Endodermal cell (in vitro differentiated cells): ENCODE data around the gene CNTNAP1. TPM values are rescaled to one million over a fixed set of nuclear protein-coding genes. Genes with fewer than 3 reads are reported as not detected.

Experiments
- DNase-seq: peaks from one replicate; pipeline ENCODE4 v3.0.0-alpha.2; 2017
- H3K27ac ChIP-seq: 2 replicates; pipeline ENCODE4 v1.5.1; 2013; ENCODE audit warnings: mild to moderate bottlenecking, low read depth, low read length, moderate library complexity
- H3K27me3 ChIP-seq: 2 replicates; pipeline ENCODE4 v1.6.1; 2013; ENCODE audit warnings: mild to moderate bottlenecking, low read length, moderate library complexity; ENCODE audit not compliant: insufficient read depth, control insufficient read depth, poor library complexity, severe bottlenecking
- H3K36me3 ChIP-seq: 2 replicates; pipeline ENCODE4 v1.7.0; 2013; ENCODE audit warnings: mild to moderate bottlenecking, low read length, moderate library complexity; ENCODE audit not compliant: control insufficient read depth, insufficient read depth
- H3K4me1 ChIP-seq: one replicate; pipeline ENCODE4 v1.7.0; 2013; ENCODE audit warnings: low read length; ENCODE audit not compliant: control insufficient read depth, insufficient read depth
- H3K4me3 ChIP-seq: 2 replicates; pipeline ENCODE4 v1.5.1; 2013; ENCODE audit warnings: mild to moderate bottlenecking, low read length, moderate library complexity
- H3K9ac ChIP-seq: 2 replicates; pipeline ENCODE4 v1.6.1; 2013; ENCODE audit warnings: mild to moderate bottlenecking, low read length, moderate library complexity; ENCODE audit not compliant: poor library complexity, severe bottlenecking; ENCODE audit errors: extremely low read depth
- H3K9me3 ChIP-seq: 2 replicates; pipeline ENCODE4 v1.6.1; 2013; ENCODE audit warnings: mild to moderate bottlenecking, low read length, moderate library complexity; ENCODE audit not compliant: control insufficient read depth
- H3K27ac Mint-ChIP-seq: 2 replicates; pipeline ENCODE4 v1.8.0; 2020; ENCODE audit warnings: mixed read lengths
- H3K27me3 Mint-ChIP-seq: 2 replicates; pipeline ENCODE4 v1.8.0; 2021; ENCODE audit warnings: mild to moderate bottlenecking, mixed read lengths; ENCODE audit not compliant: insufficient read depth
- H3K36me3 Mint-ChIP-seq: 2 replicates; pipeline ENCODE4 v1.8.0; 2020; ENCODE audit warnings: low read depth, mixed read lengths
- H3K4me1 Mint-ChIP-seq: 2 replicates; pipeline ENCODE4 v1.8.0; 2020; ENCODE audit warnings: mixed read lengths
- H3K4me3 Mint-ChIP-seq: 2 replicates; pipeline ENCODE4 v1.8.0; 2020; ENCODE audit warnings: mild to moderate bottlenecking, moderate library complexity, mixed read lengths
- H3K9me3 Mint-ChIP-seq: 2 replicates; pipeline ENCODE4 v1.8.0; 2020; ENCODE audit warnings: mild to moderate bottlenecking, mixed read lengths
- CTCF ChIP-seq: fragments of 200-600 bp; sonication (generic); conservative IDR thresholded peaks from 2 replicates; pipeline ENCODE4 v1.5.0; 2021; ENCODE audit warnings: antibody characterized with exemption, mild to moderate bottlenecking
- WGBS, 2 experiments: methylation state at CpG; one replicate each; pipeline versions ENCODE4 v1.1.5 to v1.1.7; 2013; ENCODE audit warnings: missing lambda C conversion rate in 2 of 2, mixed read lengths in 1 of 2; ENCODE audit not compliant: insufficient coverage in 1 of 2, insufficient read length in 1 of 2; 5-methylcytosine and 5-hydroxymethylcytosine counted together
- total RNA-seq, 2 donors: library from RNA; stranded (reverse); fragmentation: NEBNext Ultra II Directional in 1 of 2; extraction: Animal tissue kit (Norgen Biotek cat#: 25700) in 1 of 2; gene quantifications; 2 replicates in 1 of 2; 3 replicates in 1 of 2; pipeline ENCODE4 v1.2.1, GENCODE V29; 2021

Gene CNTNAP1
- total RNA-seq, 2 donors from 2014 or later, result 9.9 to 18.9 TPM

DNA sequence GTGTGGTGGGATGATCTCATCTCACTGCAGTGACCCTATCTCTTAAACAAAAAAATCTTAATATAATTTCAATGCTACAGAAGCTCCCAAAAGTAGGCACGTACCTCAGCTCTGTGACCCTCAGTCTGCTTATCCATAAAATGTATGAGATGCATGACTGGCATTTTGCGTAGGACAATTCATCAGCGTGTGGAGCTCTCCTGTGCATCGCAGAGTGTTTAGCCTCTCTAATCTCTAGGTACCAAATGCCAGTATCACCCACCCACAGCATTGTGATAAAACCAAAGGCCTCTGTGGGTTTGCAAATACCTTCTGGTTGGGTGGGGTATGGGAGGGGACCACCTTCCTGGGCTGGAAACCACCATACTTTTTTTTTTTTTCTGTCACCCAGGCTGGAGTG lies 42.2 kb upstream of the CNTNAP1 start:
- Mint-ChIP-seq H3K4me1 (peaks cover 7% of the 10 kb centered on the region), H3K36me3 (no peaks in the 10 kb centered on the region), H3K4me3 (no peak overlapping the region), H3K27ac (no peak overlapping the region), H3K9me3 (no peaks in the 10 kb centered on the region), H3K27me3 (peaks cover 1% of the 10 kb centered on the region)
- no peak overlapping the region for H3K27ac ChIP-seq
- no peaks in the 10 kb centered on the region for H3K27me3 ChIP-seq
- no peaks in the 10 kb centered on the region for H3K9me3 ChIP-seq
- no peaks in the 10 kb centered on the region for H3K36me3 ChIP-seq
- TF ChIP-seq CTCF, result no peak
- H3K9ac ChIP-seq, result no peak overlapping the region
- DNase-seq, result no peak
- no peak overlapping the region for H3K4me3 ChIP-seq
- WGBS, 2 experiments, result 93 to 100% methylated on average over 2 to 4 of the region's 4 CpGs
- no peaks in the 10 kb centered on the region for H3K4me1 ChIP-seq

DNA sequence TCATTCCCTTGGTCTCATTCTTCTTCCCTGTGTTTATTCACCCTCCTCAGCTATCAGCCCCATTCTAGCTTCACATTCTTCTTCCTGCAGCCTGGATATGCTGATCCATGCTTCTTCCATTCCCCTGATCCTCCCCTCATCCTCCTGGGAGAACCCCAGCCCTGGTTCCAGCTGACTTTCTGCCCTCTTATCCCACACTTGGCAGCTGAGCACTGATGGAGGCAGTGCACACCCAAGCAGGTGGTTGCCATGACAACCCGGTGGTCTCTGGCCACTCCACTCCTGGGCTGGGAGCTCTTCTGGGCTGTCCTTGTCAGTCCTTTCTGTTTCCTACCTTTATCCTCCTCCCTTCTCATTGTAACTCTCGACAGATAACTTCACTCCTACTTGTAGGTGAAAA lies 40.0 kb upstream of the CNTNAP1 start:
- no peaks in the 10 kb centered on the region for H3K36me3 Mint-ChIP-seq
- H3K9me3 ChIP-seq, result no peaks in the 10 kb centered on the region
- H3K27me3 Mint-ChIP-seq, result peaks cover 1% of the 10 kb centered on the region
- TF ChIP-seq CTCF, result no peak
- peaks cover 7% of the 10 kb centered on the region for H3K4me1 Mint-ChIP-seq
- H3K27ac Mint-ChIP-seq, result no peak overlapping the region
- no peak overlapping the region for H3K27ac ChIP-seq
- 70 to 80% methylated on average over 1 to 2 of the region's 2 CpGs for WGBS, 2 experiments
- H3K9ac ChIP-seq, result no peak overlapping the region
- no peaks in the 10 kb centered on the region for H3K9me3 Mint-ChIP-seq
- peak; percentile 83 for DNase-seq
- no peaks in the 10 kb centered on the region for H3K4me1 ChIP-seq
- no peaks in the 10 kb centered on the region for H3K27me3 ChIP-seq
- H3K4me3 ChIP-seq, result no peak overlapping the region
- H3K4me3 Mint-ChIP-seq, result no peak overlapping the region
- no peaks in the 10 kb centered on the region for H3K36me3 ChIP-seq

GRCh38 chr17:42647778-42648177 lies 34.6 kb upstream of the CNTNAP1 start:
- Histone ChIP-seq H3K9me3 (no peaks in the 10 kb centered on the region), H3K4me1 (no peaks in the 10 kb centered on the region), H3K27ac (no peak overlapping the region), H3K4me3 (no peak overlapping the region), H3K27me3 (no peaks in the 10 kb centered on the region), H3K9ac (no peak overlapping the region), H3K36me3 (no peaks in the 10 kb centered on the region)
- peaks cover 2% of the 10 kb centered on the region for H3K4me1 Mint-ChIP-seq
- no peak overlapping the region for H3K27ac Mint-ChIP-seq
- no peak for DNase-seq
- H3K27me3 Mint-ChIP-seq, result peaks cover 4% of the 10 kb centered on the region
- no peaks in the 10 kb centered on the region for H3K9me3 Mint-ChIP-seq
- H3K4me3 Mint-ChIP-seq, result no peak overlapping the region
- TF ChIP-seq CTCF, result no peak
- 94 to 96% methylated on average over 5 of the region's 5 CpGs for WGBS, 2 experiments
- no peaks in the 10 kb centered on the region for H3K36me3 Mint-ChIP-seq
